NCI-H1092 (cell line): ENCODE measurements around the gene MNDA.

Source experiments
- DNase-seq: peaks from one replicate; lab custom pipeline; 2025; lab: John Stamatoyannopoulos, UW

MNDA gene

GRCh38 chr1:158830904-158831507 lies at the start of gene MNDA:
Gene MNDA (plus strand): TSS chr1:158831351. CDS start chr1:158842154, 10,803 bp downstream.
- DNase-seq, result no peak

DNA sequence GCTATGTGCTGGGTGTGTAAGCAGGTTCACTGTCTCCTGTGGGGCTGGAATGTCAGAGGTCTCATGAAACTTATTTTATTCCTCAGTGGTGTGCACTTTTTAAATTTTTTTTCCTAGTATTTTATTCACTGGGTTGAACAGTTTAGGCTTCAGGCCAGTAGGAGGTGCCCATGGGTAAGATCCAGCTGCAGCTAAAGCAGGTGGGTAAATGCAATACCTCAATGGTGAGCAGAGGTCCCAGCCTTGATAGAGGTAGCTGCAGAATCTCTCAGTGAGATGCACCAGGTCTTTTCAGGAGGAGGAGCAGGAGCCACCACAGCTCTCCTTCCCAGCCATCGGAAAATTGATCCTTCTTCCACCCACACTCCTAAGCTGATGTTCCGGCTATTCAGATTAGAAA lies 37.5 kb upstream of the MNDA start:
- DNase-seq, result no peak

DNA sequence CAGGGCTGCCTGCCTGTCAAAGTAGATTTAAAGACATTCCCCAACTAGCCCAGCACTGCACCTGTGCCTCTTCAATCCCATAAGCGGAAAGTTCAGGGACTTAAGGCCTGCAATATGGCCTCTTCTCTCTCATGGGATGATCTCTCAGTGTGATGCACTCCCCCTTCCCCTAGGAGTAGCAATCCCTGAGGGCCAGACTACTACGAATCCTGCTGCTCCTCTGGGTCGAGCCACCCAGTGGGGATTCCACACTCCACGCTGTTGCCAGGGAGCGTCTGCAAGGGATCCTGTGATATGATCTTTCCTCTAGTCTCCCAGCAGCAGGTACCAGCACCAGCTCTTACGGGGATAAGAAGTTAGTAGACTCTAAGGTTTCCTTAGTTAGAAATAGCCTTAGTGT lies 36.9 kb upstream of the MNDA start:
- DNase-seq, result no peak

- DNase-seq, result no peak
These were observed 32.6 kb upstream of the MNDA start for GRCh38 chr1:158798531-158798930.

DNA sequence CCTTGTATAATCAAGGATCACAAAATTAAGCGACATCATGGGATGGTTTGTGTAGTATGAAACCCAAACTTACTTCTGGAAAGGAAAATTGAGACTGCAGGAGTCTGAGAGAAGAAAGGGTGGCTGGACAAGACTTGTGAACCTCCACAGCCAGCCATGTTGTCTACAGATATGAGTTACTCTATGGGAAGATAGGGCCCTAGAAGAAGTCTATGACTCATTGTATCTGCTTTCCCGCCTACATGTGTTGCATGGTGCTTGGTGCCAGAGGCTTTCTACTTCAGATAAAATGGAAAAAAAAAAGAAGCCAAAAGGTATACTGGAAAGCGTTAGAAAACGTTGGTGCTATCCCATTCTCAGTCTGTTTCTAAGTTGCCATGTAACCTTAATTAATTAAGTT lies 31.5 kb upstream of the MNDA start:
- no peak for DNase-seq

GRCh38 chr1:158800526-158800925 lies 30.6 kb upstream of the MNDA start:
- DNase-seq, result no peak

- no peak for DNase-seq
These were observed 29.8 kb upstream of the MNDA start for GRCh38 chr1:158801396-158801795.

GRCh38 chr1:158803678-158804077 lies 27.5 kb upstream of the MNDA start:
- DNase-seq, result no peak

DNA sequence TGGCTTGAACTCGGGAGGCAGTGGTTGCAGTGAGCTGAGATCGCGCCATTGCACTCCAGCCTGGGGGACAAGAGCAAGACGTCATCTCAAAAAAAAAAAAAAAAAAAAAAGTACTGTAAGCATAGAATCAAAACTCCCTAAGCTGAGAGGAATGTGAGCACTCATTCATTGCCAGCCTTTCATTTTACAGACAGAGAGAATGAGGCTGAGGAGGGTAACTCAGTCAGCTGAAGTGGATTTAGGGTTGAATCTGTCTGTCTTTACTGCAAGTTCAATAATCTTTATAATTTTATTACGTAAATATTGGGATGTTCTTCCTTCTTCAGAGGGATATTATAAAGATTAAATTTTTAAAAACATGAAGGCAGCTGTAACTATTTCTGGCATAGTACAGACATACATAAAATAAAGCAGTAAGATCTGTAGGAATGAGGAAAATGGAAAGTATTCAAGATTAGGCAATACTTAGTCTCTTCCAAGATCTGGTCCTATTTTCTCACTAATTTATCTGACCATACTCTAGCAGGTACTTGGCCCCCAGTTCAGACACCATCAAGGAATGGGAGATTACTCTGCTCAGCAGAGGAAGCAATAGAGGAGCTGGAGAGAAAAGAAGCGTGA lies 24.1 kb upstream of the MNDA start:
- no peak for DNase-seq

DNA sequence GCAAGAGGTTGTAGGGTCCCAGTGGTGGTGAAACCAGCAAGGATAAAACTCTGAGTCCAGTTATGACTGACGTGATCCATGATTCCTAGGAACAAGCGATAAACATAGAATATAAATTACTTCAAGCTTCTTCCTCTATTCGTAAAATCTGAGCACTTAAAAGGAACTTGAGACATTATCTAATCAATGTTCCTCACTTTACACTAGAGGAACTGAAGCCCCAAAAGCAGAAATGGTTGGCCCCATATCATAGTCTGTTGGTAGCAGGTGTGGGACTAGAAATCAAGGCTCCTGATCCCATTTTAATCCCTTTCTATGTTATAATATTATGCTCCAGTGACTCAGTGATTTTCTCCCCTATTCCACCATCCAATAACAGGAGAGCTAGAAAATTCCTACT lies 21.9 kb upstream of the MNDA start:
- no peak for DNase-seq

- no peak for DNase-seq
These were observed 21.3 kb upstream of the MNDA start for GRCh38 chr1:158809862-158810261.

DNA sequence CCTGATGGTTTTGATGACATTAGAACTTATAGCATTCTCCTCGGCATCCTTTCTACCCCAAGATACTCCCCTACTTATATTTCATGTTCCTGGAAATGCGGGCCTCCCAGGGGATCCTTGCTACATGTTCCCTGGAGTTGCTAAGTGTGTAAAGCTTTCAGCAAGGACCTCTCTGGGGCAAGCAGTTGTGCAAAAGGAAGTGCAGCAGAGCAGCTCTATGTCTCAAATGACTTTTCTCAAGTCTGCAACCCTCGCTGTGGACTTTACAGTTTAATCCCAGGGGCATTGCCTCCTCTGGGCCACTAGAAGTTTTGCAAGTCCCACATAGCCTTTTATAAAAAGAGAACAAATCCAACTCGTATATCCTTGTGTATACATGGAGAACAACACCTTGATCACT lies 20.8 kb upstream of the MNDA start:
- no peak for DNase-seq

- no peak for DNase-seq
These were observed 18.8 kb upstream of the MNDA start for GRCh38 chr1:158812336-158812735.

GRCh38 chr1:158813164-158813563 lies 18.0 kb upstream of the MNDA start:
- no peak for DNase-seq

DNA sequence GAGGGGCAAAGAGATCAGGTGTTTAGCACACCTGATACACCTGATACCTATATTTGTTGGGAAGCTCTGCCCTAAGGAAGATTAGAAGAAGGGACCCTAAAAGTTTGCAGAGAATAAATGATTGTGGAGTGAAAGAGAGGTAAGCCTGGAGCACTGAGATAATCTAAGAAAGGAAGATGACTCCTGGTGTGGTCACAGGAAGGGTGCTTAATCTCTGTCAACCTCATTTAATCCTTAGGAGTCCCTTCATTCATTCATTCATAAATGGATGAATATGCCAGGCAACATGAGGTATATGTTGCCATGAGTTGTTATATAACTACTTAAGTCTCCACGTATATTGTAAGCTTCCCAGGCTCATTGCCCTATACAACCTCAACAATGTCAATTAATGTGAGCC lies 16.2 kb upstream of the MNDA start:
- no peak for DNase-seq

- no peak for DNase-seq
These were observed 12.6 kb upstream of the MNDA start for GRCh38 chr1:158818560-158818959.

DNA sequence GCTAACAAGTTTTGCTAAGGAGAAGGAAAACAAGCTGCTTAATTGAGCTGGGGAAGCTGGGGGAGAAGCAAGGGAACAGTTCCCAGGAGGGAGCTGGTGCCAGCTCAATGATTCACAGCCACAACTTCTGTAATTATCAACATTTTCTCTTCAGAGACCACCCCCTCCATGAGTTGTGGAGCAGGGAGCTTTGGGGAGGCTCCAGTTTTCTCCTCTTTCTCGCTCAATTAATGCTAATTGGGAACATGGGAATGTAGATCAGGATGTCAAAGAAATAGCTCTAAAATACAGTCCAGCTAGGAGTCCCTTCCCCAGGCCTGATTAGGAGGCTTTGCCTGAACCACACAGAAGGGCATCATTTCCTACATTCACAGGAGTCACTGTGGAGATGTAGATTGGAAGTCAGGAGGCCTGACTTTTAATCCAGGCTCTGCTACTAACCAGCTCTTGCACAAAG lies 12.1 kb upstream of the MNDA start:
- DNase-seq, result no peak

GRCh38 chr1:158819461-158820443 lies 11.4 kb upstream of the MNDA start:
- DNase-seq, result no peak

GRCh38 chr1:158821723-158822122 lies 9.4 kb upstream of the MNDA start:
- no peak for DNase-seq

- no peak for DNase-seq
These were observed 975 bp upstream of the MNDA start for GRCh38 chr1:158830074-158830677.

DNA sequence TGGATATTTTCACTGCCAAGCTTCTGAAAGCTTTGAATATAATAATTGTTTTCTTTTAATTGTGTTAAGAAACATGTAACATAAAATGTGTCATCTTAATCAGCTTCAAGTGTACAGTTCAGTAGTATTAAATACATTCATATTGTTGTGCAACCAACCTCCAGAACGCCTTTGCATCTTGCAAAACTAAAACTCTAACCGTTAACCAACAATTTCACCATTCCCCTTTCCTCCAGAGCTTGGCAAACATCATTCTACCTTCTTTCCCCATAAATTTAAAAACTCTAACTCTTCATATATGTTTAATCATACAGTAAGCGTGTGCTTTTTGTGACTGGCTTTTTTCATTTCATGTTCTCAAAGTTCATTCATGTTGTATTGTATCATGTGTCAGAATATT lies 2.1 kb downstream of the MNDA start:
- DNase-seq, result no peak

DNA sequence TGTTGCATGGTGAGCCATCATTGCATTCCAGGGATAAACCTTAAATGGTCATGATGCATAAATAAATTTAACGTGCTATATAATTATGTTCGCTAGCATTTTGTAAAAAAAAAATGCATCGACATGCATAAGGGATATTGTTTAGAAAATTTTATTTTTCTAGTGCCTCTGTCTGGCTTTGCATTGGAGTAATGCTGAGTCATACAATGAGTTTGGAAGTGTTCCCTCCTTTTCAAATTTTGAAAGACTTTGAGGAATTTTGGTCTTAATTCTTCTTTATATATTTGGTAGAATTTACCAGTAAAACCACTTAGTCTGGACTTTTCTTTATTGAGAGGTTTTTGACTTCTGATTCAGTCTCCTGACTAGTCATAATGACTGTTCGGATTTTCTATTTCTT lies 4.9 kb downstream of the MNDA start:
- DNase-seq, result no peak

DNA sequence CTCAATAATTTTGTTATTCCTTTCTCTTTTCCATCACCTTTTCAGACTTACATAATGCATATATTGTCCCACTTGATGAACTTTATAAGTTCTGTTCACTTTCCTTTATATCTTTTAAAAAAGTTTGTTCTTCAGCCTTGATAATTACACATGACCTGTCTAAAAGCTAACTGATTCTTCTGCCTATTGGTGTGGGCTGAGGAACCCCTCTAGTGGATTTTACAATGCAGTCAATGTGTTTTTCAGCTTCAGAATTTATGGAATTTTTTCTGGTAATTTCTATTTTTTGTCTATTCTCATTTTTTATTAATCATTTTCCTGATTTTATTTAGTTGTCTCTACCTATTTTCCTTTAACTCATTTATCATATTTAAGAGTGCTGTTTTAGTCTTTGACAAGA lies 7.5 kb downstream of the MNDA start:
- no peak for DNase-seq
